ENCODE data around the gene RAP1GAP. TPM values are rescaled to one million over a fixed set of nuclear protein-coding genes. Genes with fewer than 3 reads are reported as not detected.

Gene RAP1GAP
- polyA plus RNA-seq, 1 donor from 2014 or later = 9.8 TPM

DNA sequence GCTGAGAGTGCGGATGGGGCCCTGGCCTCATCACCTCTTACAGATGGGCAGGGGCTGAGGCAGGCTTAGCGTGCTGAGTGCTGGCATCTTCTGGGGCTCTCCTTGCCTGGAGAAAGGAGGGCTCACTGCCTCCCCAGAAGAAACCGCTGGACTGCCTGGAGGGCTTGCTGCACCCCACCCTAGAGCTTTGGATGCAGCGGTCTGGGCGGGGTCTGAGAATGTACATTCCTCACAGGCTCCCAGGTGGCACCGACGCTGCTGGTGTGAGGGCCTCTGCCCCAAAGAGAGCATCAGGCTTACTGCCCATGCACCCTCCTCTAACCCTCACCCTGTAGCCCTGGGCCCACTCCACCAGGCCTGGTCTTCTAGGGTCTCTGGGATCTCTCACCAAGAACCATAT is 51.1 kb downstream of the RAP1GAP start:
- TF ChIP-seq EZH2 (IDR thresholded peaks at IDR 0.05; ENCODE audit: borderline replicate concordance, insufficient read depth, low read length, poor library complexity, severe bottlenecking) (no peak), CTCF (IDR thresholded peaks at IDR 0.05; ENCODE audit: poor library complexity, severe bottlenecking) (no peak), EP300 (conservative IDR thresholded peaks at IDR 0.05; ENCODE audit: poor library complexity, severe bottlenecking) (no peak), MXI1 (conservative IDR thresholded peaks at IDR 0.05; ENCODE audit: poor library complexity, severe bottlenecking) (no peak), TAF1 (IDR thresholded peaks at IDR 0.05; ENCODE audit: low read depth) (no peak), RAD21 (conservative IDR thresholded peaks at IDR 0.05) (no peak), POLR2AphosphoS5 (IDR thresholded peaks at IDR 0.05) (no peak), SMC3 (conservative IDR thresholded peaks at IDR 0.05; ENCODE audit: poor library complexity) (no peak)
- TF ChIP-seq, protein P1, sequence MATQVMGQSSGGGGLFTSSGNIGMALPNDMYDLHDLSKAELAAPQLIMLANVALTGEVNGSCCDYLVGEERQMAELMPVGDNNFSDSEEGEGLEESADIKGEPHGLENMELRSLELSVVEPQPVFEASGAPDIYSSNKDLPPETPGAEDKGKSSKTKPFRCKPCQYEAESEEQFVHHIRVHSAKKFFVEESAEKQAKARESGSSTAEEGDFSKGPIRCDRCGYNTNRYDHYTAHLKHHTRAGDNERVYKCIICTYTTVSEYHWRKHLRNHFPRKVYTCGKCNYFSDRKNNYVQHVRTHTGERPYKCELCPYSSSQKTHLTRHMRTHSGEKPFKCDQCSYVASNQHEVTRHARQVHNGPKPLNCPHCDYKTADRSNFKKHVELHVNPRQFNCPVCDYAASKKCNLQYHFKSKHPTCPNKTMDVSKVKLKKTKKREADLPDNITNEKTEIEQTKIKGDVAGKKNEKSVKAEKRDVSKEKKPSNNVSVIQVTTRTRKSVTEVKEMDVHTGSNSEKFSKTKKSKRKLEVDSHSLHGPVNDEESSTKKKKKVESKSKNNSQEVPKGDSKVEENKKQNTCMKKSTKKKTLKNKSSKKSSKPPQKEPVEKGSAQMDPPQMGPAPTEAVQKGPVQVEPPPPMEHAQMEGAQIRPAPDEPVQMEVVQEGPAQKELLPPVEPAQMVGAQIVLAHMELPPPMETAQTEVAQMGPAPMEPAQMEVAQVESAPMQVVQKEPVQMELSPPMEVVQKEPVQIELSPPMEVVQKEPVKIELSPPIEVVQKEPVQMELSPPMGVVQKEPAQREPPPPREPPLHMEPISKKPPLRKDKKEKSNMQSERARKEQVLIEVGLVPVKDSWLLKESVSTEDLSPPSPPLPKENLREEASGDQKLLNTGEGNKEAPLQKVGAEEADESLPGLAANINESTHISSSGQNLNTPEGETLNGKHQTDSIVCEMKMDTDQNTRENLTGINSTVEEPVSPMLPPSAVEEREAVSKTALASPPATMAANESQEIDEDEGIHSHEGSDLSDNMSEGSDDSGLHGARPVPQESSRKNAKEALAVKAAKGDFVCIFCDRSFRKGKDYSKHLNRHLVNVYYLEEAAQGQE (IDR thresholded peaks at IDR 0.05; ENCODE audit: borderline replicate concordance) = no peak
- H2AFZ ChIP-seq (ENCODE audit: low read depth, low read length) = no peak overlapping the region
- H3K27ac ChIP-seq (ENCODE audit: low read length) = no peak overlapping the region
- no peak overlapping the region for H3K4me2 ChIP-seq (ENCODE audit: low read length)
- H3F3A ChIP-seq (ENCODE audit: insufficient read depth, low read length, poor library complexity, severe bottlenecking) = no peaks in the 10 kb centered on the region
- H3K9me3 ChIP-seq (ENCODE audit: low read length) = no peaks in the 10 kb centered on the region
- no peak overlapping the region for H3K9ac ChIP-seq (ENCODE audit: low read length)
- H3K79me2 ChIP-seq (replicated peaks; ENCODE audit: insufficient read depth, low read length) = no peaks in the 10 kb centered on the region
- peaks cover 9% of the 10 kb centered on the region for H3K27me3 ChIP-seq (ENCODE audit: insufficient read depth, low read depth, low read length)
- H3K4me3 ChIP-seq (ENCODE audit: low read length) = no peak overlapping the region
- no peaks in the 10 kb centered on the region for H4K20me1 ChIP-seq (ENCODE audit: insufficient read depth)
- no peaks in the 10 kb centered on the region for H3K36me3 ChIP-seq (ENCODE audit: insufficient read depth, low read length)
- no peaks in the 10 kb centered on the region for H3K9me2 ChIP-seq (ENCODE audit: insufficient read depth, low read length)

- H3K4me3 ChIP-seq (ENCODE audit: low read length) = no peak overlapping the region
- H3K27me3 ChIP-seq (ENCODE audit: insufficient read depth, low read depth, low read length) = peaks cover 3% of the 10 kb centered on the region
- no peak for TF ChIP-seq MXI1 (conservative IDR thresholded peaks at IDR 0.05; ENCODE audit: poor library complexity, severe bottlenecking)
- no peak for TF ChIP-seq CTCF (IDR thresholded peaks at IDR 0.05; ENCODE audit: poor library complexity, severe bottlenecking)
- TF ChIP-seq SMC3 (conservative IDR thresholded peaks at IDR 0.05; ENCODE audit: poor library complexity) = no peak
- TF ChIP-seq, protein P1 (IDR thresholded peaks at IDR 0.05; ENCODE audit: borderline replicate concordance) = no peak
- no peak for TF ChIP-seq POLR2AphosphoS5 (IDR thresholded peaks at IDR 0.05)
- TF ChIP-seq EZH2 (IDR thresholded peaks at IDR 0.05; ENCODE audit: borderline replicate concordance, insufficient read depth, low read length, poor library complexity, severe bottlenecking) = no peak
- TF ChIP-seq RAD21 (conservative IDR thresholded peaks at IDR 0.05) = no peak
- TF ChIP-seq TAF1 (IDR thresholded peaks at IDR 0.05; ENCODE audit: low read depth) = no peak
- TF ChIP-seq EP300 (conservative IDR thresholded peaks at IDR 0.05; ENCODE audit: poor library complexity, severe bottlenecking) = no peak
- no peaks in the 10 kb centered on the region for H3K36me3 ChIP-seq (ENCODE audit: insufficient read depth, low read length)
- H3K27ac ChIP-seq (ENCODE audit: low read length) = no peak overlapping the region
- H4K20me1 ChIP-seq (ENCODE audit: insufficient read depth) = no peaks in the 10 kb centered on the region
- no peak overlapping the region for H3K9ac ChIP-seq (ENCODE audit: low read length)
- no peaks in the 10 kb centered on the region for H3K9me2 ChIP-seq (ENCODE audit: insufficient read depth, low read length)
- H3K9me3 ChIP-seq (ENCODE audit: low read length) = no peaks in the 10 kb centered on the region
- H3K4me2 ChIP-seq (ENCODE audit: low read length) = no peak overlapping the region
- no peaks in the 10 kb centered on the region for H3F3A ChIP-seq (ENCODE audit: insufficient read depth, low read length, poor library complexity, severe bottlenecking)
- H2AFZ ChIP-seq (ENCODE audit: low read depth, low read length) = no peak overlapping the region
- no peaks in the 10 kb centered on the region for H3K79me2 ChIP-seq (replicated peaks; ENCODE audit: insufficient read depth, low read length)
Observed at GRCh38 chr1:21617126-21617738, 51.9 kb downstream of the RAP1GAP start.

Measured in neural cell (in vitro differentiated cells).